ENCODE measurements around the gene FAF1.

The FAF1 gene

DNA sequence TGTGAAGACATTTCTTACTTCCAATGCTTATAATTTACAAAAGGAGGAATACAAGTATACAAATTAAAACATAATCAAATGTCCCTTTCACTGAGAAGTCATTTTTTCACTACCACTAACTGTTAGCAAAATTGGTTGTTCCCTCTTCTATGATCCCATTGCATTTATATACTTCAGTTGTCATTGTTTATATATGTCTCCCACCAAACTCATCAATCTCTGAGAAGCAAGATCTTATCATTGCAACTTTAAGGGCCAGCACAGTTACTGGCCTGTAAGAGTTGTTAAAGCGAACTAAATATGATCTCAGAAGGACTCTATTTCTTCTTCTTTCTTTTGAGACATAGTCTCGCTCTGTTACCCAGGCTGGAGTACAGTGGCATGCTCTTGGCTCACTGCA, 313.5 kb downstream of the FAF1 start:
- no peak for DNase-seq (ENCODE audit: low read depth in 2 of 2, low spot score in 1 of 2)

- DNase-seq (ENCODE audit: low read depth in 2 of 2, low spot score in 1 of 2) = no peak
These were observed 314.9 kb downstream of the FAF1 start for GRCh38 chr1:50645139-50645538.

DNA sequence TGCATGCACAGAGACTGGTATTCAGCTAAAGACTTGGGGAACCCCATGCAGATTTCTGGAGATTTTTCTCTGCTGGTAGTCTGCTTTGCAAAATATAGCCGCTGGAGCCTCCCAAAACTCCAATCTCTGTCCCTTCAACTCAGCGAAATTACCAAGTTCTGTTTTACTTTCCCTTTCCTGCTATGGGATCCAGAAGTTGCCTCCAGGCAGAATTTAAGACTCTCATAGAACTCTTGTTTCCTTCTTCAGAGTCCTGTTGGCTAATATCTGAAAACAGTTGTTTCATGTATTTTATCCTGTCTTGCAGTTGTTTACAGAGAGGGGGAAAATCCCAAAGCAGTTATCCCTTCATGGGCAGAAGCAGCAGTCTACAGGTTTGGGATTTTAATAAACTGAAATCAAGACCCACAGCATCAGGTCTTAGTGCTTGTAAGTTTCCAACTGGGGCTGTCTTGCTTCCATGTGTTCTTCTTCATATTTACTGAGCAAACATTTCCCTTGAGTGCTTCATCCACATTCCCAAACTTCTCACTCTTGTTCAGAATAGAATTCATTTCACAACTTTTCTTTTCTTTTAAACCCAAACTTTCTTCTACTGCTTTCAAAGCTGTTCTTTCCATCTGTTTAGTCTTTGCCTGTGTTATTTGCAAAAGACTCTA, 315.5 kb downstream of the FAF1 start:
- no peak for DNase-seq (ENCODE audit: low read depth in 2 of 2, low spot score in 1 of 2)

DNA sequence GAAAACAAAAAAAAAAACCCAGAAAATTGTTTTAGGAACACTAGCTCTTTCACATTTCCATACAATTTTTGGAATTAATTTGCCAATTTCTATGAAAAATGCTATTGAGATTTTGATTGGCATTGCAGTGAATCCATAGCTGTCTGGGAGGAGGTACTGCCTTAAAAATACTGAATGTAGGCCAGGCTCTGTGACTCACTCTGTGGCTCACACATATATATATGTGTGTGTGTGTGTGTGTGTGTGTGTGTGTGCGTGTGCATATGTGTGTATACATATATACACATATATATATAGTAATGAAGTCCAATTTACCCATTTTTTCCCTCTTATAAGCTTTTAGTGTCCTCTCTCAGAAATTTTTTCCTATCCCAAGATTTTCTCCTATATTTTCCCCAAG, 322.6 kb downstream of the FAF1 start:
- DNase-seq (ENCODE audit: low read depth in 2 of 2, low spot score in 1 of 2) = no peak

GRCh38 chr1:50634251-50634650, 325.8 kb downstream of the FAF1 start:
- DNase-seq (ENCODE audit: low read depth in 2 of 2, low spot score in 1 of 2) = no peak

GRCh38 chr1:50633465-50633864, 326.6 kb downstream of the FAF1 start:
- DNase-seq (ENCODE audit: low read depth in 2 of 2, low spot score in 1 of 2) = no peak

DNA sequence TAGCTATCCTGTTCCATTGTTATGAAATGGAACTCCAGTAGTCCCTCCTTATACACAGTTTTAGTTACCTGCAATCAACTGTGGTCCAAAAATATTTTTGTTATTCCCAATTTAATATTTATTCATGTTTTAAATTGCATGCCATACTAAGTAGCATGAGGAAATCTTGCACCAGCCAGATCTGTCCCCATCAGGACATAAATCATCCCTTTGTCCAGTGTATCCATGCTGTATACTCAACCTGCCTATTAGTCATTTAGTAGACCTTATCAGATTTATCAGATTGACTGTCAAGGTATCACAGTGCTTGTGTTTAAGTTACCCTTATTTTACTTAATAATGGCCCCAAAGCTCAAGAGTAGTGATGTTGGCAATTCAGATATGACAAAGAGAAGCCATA, 328.9 kb downstream of the FAF1 start:
- no peak for DNase-seq (ENCODE audit: low read depth in 2 of 2, low spot score in 1 of 2)

DNA sequence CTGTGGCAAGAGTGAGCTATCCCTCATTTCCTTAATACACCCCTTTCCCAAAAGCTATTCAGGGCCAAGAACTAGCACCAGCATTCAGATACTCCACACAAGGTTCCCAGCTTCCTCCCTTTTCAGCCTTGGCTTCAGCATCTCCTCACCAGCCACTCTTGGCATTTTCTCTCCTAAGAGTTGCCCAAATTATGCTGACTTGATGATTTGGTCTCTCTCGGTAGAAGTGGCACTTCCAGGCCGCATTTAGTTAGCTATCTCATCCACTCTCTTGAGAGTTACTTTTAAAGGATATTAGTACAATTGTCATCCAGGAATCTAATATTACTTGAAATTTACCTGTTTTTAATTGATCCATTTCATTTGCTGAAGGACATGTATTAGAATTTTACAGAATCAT, 337.8 kb downstream of the FAF1 start:
- no peak for DNase-seq (ENCODE audit: low read depth in 2 of 2, low spot score in 1 of 2)

DNA sequence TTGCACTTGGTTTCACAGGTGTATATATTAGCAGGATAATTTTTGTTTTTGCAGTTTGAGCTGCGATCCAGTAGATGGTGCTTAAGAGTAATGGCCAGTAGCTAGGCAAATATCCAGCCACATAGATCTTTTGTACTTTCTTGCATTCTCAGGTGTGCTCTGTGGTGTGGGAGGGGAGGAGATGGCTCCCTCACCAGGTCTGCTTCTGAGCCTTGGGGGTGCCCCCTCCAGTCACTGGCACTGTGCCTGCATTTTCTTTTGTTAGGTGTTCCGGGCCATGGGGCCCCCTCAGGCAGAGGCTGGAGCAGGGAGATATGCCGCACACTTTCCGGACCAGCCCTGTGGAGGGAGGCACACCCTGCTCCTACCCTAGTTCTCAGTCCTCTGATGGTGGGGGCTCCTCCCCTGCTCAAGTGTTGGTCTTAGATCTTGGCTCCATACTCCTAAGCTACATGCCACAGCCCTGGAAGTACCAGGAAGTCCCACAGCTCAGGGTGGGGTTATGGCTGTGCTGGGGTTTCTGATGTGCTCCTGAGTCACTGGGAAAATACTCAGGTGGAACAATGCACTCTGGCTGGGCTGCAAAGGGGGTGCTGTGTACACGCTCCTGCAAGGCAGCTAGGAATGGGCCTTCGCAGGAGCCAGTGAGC, 339.3 kb downstream of the FAF1 start:
- DNase-seq (ENCODE audit: low read depth in 2 of 2, low spot score in 1 of 2) = no peak

- no peak for DNase-seq (ENCODE audit: low read depth in 2 of 2, low spot score in 1 of 2)
These were observed 344.9 kb downstream of the FAF1 start for GRCh38 chr1:50615036-50615750.

DNA sequence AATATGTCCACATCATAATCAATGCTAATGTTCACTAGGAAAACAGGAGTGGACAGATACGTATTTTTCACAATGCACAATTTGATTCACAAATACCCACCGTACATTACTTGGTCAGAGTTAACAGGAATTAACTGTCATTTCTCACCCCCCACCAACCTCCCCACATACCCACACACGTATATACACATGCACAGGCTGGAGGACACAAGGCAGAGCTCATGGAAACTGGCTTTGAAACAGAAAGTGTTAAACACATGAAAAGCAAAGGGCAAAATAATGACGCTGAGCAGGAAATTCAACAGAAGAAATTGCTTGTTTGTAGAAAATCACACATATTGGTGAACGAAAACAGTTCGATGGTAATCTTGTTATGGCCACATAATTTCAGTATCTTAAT, 348.4 kb downstream of the FAF1 start:
- DNase-seq (ENCODE audit: low read depth in 2 of 2, low spot score in 1 of 2) = no peak

- no peak for DNase-seq (ENCODE audit: low read depth in 2 of 2, low spot score in 1 of 2)
These were observed 349.5 kb downstream of the FAF1 start for GRCh38 chr1:50610563-50610962.

- no peak for DNase-seq (ENCODE audit: low read depth in 2 of 2, low spot score in 1 of 2)
These were observed 350.6 kb downstream of the FAF1 start for GRCh38 chr1:50609508-50609907.

- DNase-seq (ENCODE audit: low read depth in 2 of 2, low spot score in 1 of 2) = no peak
These were observed 354.7 kb downstream of the FAF1 start for GRCh38 chr1:50605186-50605875.

GRCh38 chr1:50604580-50604979, 355.5 kb downstream of the FAF1 start:
- no peak for DNase-seq (ENCODE audit: low read depth in 2 of 2, low spot score in 1 of 2)

- DNase-seq (ENCODE audit: low read depth in 2 of 2, low spot score in 1 of 2) = no peak
These were observed 356.5 kb downstream of the FAF1 start for GRCh38 chr1:50603274-50604271.

DNA sequence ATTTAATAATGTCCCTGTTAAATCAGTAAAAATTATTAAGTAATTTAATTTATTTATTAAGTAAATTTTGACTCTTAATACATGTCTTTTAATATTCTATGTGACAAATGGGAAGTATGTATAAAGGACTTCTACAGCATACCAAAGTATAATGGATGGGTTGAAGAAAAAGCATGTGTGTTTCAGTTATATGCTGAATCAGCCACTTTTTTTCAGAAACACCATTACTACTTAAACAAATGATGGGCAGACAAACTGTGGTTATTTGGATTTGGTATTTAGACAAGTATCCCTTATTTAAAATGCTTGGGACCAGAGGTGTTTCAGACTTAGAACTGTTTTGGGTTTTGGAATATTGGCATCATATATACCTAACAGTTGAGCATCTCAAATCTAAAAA, 360.5 kb downstream of the FAF1 start:
- DNase-seq (ENCODE audit: low read depth in 2 of 2, low spot score in 1 of 2) = no peak

DNA sequence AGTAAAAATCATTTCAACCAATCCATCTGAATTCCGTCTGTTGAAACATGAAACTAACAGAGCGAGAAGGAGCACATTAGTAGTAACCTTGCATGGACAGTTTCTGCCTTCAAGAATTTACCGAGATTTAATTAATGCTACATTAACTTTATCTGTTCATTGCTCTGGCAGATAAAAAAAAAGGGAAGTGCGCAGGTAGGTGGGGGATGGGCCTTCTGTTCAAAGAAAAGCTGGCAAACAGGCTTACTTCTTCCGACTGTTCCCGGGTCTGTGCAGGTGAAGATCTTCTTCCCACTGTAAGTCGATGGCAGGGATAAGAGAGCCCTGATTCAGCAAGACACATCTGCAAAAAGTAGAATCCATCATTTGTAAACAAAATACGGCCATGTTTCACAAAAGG, 364.2 kb downstream of the FAF1 start:
- DNase-seq (ENCODE audit: low read depth in 2 of 2, low spot score in 1 of 2) = no peak

DNA sequence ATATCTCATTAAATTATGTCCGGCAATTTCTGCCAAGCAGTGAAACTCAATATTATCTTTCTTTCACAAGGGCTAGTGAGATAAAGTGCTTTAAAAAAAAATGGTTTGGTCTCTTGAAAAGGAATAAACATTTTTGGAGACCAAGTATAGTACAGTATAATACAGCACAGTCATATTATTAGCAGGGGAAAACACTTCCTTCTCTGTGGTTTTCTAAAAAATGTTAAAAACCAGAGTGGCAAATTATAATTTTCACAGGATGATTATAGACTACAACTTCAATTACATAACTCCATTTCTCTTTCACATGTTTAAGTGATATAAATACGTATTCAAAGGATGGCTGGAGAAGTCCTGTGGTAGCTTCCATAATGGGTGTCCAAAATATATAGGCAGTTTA, 366.6 kb downstream of the FAF1 start:
- DNase-seq (ENCODE audit: low read depth in 2 of 2, low spot score in 1 of 2) = no peak

- no peak for DNase-seq (ENCODE audit: low read depth in 2 of 2, low spot score in 1 of 2)
These were observed 368.5 kb downstream of the FAF1 start for GRCh38 chr1:50591598-50591997.

GRCh38 chr1:50582346-50582745, 377.7 kb downstream of the FAF1 start:
- no peak for DNase-seq (ENCODE audit: low read depth in 2 of 2, low spot score in 1 of 2)
